ENCODE data around the gene PRRX2.

- TF ChIP-seq, protein P1, sequence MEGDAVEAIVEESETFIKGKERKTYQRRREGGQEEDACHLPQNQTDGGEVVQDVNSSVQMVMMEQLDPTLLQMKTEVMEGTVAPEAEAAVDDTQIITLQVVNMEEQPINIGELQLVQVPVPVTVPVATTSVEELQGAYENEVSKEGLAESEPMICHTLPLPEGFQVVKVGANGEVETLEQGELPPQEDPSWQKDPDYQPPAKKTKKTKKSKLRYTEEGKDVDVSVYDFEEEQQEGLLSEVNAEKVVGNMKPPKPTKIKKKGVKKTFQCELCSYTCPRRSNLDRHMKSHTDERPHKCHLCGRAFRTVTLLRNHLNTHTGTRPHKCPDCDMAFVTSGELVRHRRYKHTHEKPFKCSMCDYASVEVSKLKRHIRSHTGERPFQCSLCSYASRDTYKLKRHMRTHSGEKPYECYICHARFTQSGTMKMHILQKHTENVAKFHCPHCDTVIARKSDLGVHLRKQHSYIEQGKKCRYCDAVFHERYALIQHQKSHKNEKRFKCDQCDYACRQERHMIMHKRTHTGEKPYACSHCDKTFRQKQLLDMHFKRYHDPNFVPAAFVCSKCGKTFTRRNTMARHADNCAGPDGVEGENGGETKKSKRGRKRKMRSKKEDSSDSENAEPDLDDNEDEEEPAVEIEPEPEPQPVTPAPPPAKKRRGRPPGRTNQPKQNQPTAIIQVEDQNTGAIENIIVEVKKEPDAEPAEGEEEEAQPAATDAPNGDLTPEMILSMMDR (IDR thresholded peaks at IDR 0.05; ENCODE audit: poor library complexity) = no peak
- TF ChIP-seq EZH2 (IDR thresholded peaks at IDR 0.05; ENCODE audit: borderline replicate concordance) = no peak
These were observed 60.4 kb downstream of the PRRX2 start for GRCh38 chr9:129725795-129726251.
